ENCODE results near the gene GLYR1.

The GLYR1 gene

GRCh38 chr16:4864728-4865127, 17.6 kb upstream of the GLYR1 start:
- no peak for TF ChIP-seq CTCF (IDR thresholded peaks at IDR 0.05; ENCODE audit: control extremely low read depth, extremely low read depth, low read depth, missing control alignments)
- ChIA-PET POLR2A (no interaction called here), CTCF (interaction anchor here (2.0 kb wide), 1 partner anchor 14 kb away, joined by 5 read pairs; no protein-coding TSS in a partner anchor)
- no peak for DNase-seq (ENCODE audit: extremely low spot score)

GRCh38 chr16:4862639-4863038, 15.6 kb upstream of the GLYR1 start:
- no peak for DNase-seq (ENCODE audit: extremely low spot score)
- ChIA-PET POLR2A (no interaction called here), CTCF (interaction anchor here (0.8 to 2.7 kb wide), 5 partner anchors 9 to 238 kb away, joined by 3 to 11 read pairs (median 4); partner anchors contain the start of gene MGRN1)
- no peak for TF ChIP-seq CTCF (IDR thresholded peaks at IDR 0.05; ENCODE audit: control extremely low read depth, extremely low read depth, low read depth, missing control alignments)

GRCh38 chr16:4860727-4861342, 13.7 kb upstream of the GLYR1 start:
- CTCF ChIA-PET, result interaction anchor here (0.9 to 2.7 kb wide), 3 partner anchors 10 to 22 kb away, joined by 3 to 11 read pairs (median 3); no protein-coding TSS in a partner anchor
- POLR2A ChIA-PET, result no interaction called here
- DNase-seq (ENCODE audit: extremely low spot score), result no peak
- TF ChIP-seq CTCF (IDR thresholded peaks at IDR 0.05; ENCODE audit: control extremely low read depth, extremely low read depth, low read depth, missing control alignments), result no peak

- DNase-seq (ENCODE audit: extremely low spot score), result no peak
- TF ChIP-seq CTCF (IDR thresholded peaks at IDR 0.05; ENCODE audit: control extremely low read depth, extremely low read depth, low read depth, missing control alignments), result no peak
- ChIA-PET POLR2A (no interaction called here), CTCF (interaction anchor here (0.9 kb wide), 1 partner anchor 13 kb away, joined by 3 read pairs; no protein-coding TSS in a partner anchor)
Measured at GRCh38 chr16:4859900-4860255, 12.8 kb upstream of the GLYR1 start.

- no peak for TF ChIP-seq CTCF (IDR thresholded peaks at IDR 0.05; ENCODE audit: control extremely low read depth, extremely low read depth, low read depth, missing control alignments)
- DNase-seq (ENCODE audit: extremely low spot score), result no peak
- CTCF ChIA-PET, result interaction anchor here (0.8 to 1.0 kb wide), 3 partner anchors 9 to 25 kb away, joined by 3 read pairs; no protein-coding TSS in a partner anchor
- POLR2A ChIA-PET, result no interaction called here
Measured at GRCh38 chr16:4859190-4859899, 12.3 kb upstream of the GLYR1 start.

- no peak for TF ChIP-seq CTCF (IDR thresholded peaks at IDR 0.05; ENCODE audit: control extremely low read depth, extremely low read depth, low read depth, missing control alignments)
- no peak for DNase-seq (ENCODE audit: extremely low spot score)
- ChIA-PET CTCF (no interaction called here), POLR2A (no interaction called here)
Measured at GRCh38 chr16:4855804-4856203, 8.7 kb upstream of the GLYR1 start.
